Neural progenitor cell (in vitro differentiated cells): ENCODE data around the gene PHF10. TPM values are rescaled to one million over a fixed set of nuclear protein-coding genes. Genes with fewer than 3 reads are reported as not detected.

Experiments
- DNase-seq: peaks from one replicate; pipeline ENCODE4 v3.0.0-alpha.2; 2016; ENCODE audit warnings: low spot score
- H2AFZ ChIP-seq: fragments of 200-600 bp; sonication (generic); replicated peaks from 2 replicates; pipeline ENCODE4 v1.6.1; 2016; ENCODE audit warnings: antibody characterized with exemption
- H3F3A ChIP-seq: fragments of 200-600 bp; sonication (generic); 2 replicates; pipeline ENCODE4 v1.6.1; 2016; ENCODE audit warnings: antibody characterized with exemption, low read depth
- H3K27ac ChIP-seq: fragments of 200-600 bp; sonication (generic); 2 replicates; pipeline ENCODE4 v1.5.1; 2016; ENCODE audit warnings: mild to moderate bottlenecking
- H3K27me3 ChIP-seq: fragments of 200-600 bp; sonication (generic); 2 replicates; pipeline ENCODE4 v1.6.1; 2016; ENCODE audit warnings: mild to moderate bottlenecking, moderate library complexity
- H3K36me3 ChIP-seq: fragments of 200-600 bp; sonication (generic); 2 replicates; pipeline ENCODE4 v1.5.1; 2016
- H3K4me1 ChIP-seq: fragments of 200-600 bp; sonication (generic); 2 replicates; pipeline ENCODE4 v1.6.1; 2016; ENCODE audit warnings: mixed run types
- H3K4me2 ChIP-seq: fragments of 200-600 bp; sonication (generic); 2 replicates; pipeline ENCODE4 v1.6.1; 2016
- H3K4me3 ChIP-seq: fragments of 200-600 bp; sonication (generic); 2 replicates; pipeline ENCODE4 v1.5.1; 2016
- H3K79me2 ChIP-seq: fragments of 200-600 bp; sonication (generic); 2 replicates; pipeline ENCODE4 v1.6.1; 2016; ENCODE audit warnings: low read depth
- H3K9ac ChIP-seq: fragments of 200-600 bp; sonication (generic); 2 replicates; pipeline ENCODE4 v1.6.1; 2016
- H3K9me3 ChIP-seq: fragments of 200-600 bp; sonication (generic); 2 replicates; pipeline ENCODE4 v1.5.1; 2016; ENCODE audit warnings: low read depth
- H4K20me1 ChIP-seq: fragments of 200-600 bp; sonication (generic); 2 replicates; pipeline ENCODE4 v1.6.1; 2016; ENCODE audit warnings: low read depth
- H3K27ac Mint-ChIP-seq: 3 replicates; pipeline ENCODE4 v1.8.0; 2021; ENCODE audit warnings: mixed read lengths
- H3K27me3 Mint-ChIP-seq: 2 replicates; pipeline ENCODE4 v1.8.0; 2022; ENCODE audit warnings: low read depth, mild to moderate bottlenecking, inconsistent platforms, moderate library complexity, mixed read lengths; ENCODE audit not compliant: insufficient read depth
- H3K36me3 Mint-ChIP-seq: 3 replicates; pipeline ENCODE4 v1.8.0; 2021; ENCODE audit warnings: mixed read lengths
- H3K4me1 Mint-ChIP-seq: 3 replicates; pipeline ENCODE4 v1.8.0; 2021; ENCODE audit warnings: mixed read lengths
- H3K4me3 Mint-ChIP-seq: 3 replicates; pipeline ENCODE4 v1.8.0; 2021; ENCODE audit warnings: mild to moderate bottlenecking, moderate library complexity, mixed read lengths
- H3K9me3 Mint-ChIP-seq: 3 replicates; pipeline ENCODE4 v1.8.0; 2020; ENCODE audit warnings: mixed read lengths
- EZH2 ChIP-seq: fragments of 200-600 bp; sonication (generic); IDR thresholded peaks from 2 replicates; pipeline ENCODE4 v1.6.1; 2017; ENCODE audit warnings: antibody characterized with exemption, mild to moderate bottlenecking, moderate library complexity
- EZH2phosphoT487 ChIP-seq: fragments of 200-600 bp; sonication (generic); IDR thresholded peaks from 2 replicates; pipeline ENCODE4 v1.6.1; 2017; ENCODE audit warnings: antibody characterized with exemption
- total RNA-seq: library from RNA; depleted of rRNA; stranded (reverse); fragments of >200 nt; gene quantifications from 2 replicates; pipeline ENCODE4 v1.2.3, GENCODE V29; 2015; ENCODE audit warnings: low replicate concordance
- TF ChIP-seq, protein P1 (sequence below): fragments of 200-600 bp; sonication (generic); IDR thresholded peaks from 2 replicates; pipeline ENCODE4 v1.5.1; 2017; ENCODE audit warnings: antibody characterized with exemption, mild to moderate bottlenecking

The PHF10 gene
- total RNA-seq, 1 donor from 2014 or later = 43.0 TPM

- H2AFZ ChIP-seq = peak overlapping the region; percentile 34
- no peaks in the 10 kb centered on the region for H3K36me3 ChIP-seq
- no peak overlapping the region for H3K9ac ChIP-seq
- H3K4me1 ChIP-seq = no peaks in the 10 kb centered on the region
- H3K27me3 ChIP-seq = no peaks in the 10 kb centered on the region
- TF ChIP-seq EZH2phosphoT487 = no peak
- no peak for TF ChIP-seq EZH2
- TF ChIP-seq, protein P1, sequence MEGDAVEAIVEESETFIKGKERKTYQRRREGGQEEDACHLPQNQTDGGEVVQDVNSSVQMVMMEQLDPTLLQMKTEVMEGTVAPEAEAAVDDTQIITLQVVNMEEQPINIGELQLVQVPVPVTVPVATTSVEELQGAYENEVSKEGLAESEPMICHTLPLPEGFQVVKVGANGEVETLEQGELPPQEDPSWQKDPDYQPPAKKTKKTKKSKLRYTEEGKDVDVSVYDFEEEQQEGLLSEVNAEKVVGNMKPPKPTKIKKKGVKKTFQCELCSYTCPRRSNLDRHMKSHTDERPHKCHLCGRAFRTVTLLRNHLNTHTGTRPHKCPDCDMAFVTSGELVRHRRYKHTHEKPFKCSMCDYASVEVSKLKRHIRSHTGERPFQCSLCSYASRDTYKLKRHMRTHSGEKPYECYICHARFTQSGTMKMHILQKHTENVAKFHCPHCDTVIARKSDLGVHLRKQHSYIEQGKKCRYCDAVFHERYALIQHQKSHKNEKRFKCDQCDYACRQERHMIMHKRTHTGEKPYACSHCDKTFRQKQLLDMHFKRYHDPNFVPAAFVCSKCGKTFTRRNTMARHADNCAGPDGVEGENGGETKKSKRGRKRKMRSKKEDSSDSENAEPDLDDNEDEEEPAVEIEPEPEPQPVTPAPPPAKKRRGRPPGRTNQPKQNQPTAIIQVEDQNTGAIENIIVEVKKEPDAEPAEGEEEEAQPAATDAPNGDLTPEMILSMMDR = no peak
- Mint-ChIP-seq H3K9me3 (peaks cover 3% of the 10 kb centered on the region), H3K27ac (no peak overlapping the region), H3K4me1 (peaks cover 3% of the 10 kb centered on the region), H3K27me3 (peaks cover 3% of the 10 kb centered on the region), H3K4me3 (no peak overlapping the region), H3K36me3 (no peaks in the 10 kb centered on the region)
- no peaks in the 10 kb centered on the region for H3K79me2 ChIP-seq
- H4K20me1 ChIP-seq = no peaks in the 10 kb centered on the region
- H3K9me3 ChIP-seq = no peaks in the 10 kb centered on the region
- H3K4me2 ChIP-seq = no peak overlapping the region
- H3K4me3 ChIP-seq = no peak overlapping the region
- no peak for DNase-seq
- H3F3A ChIP-seq = no peaks in the 10 kb centered on the region
- no peak overlapping the region for H3K27ac ChIP-seq
Observed at GRCh38 chr6:169738204-169738975, 14.1 kb upstream of the PHF10 start.

DNA sequence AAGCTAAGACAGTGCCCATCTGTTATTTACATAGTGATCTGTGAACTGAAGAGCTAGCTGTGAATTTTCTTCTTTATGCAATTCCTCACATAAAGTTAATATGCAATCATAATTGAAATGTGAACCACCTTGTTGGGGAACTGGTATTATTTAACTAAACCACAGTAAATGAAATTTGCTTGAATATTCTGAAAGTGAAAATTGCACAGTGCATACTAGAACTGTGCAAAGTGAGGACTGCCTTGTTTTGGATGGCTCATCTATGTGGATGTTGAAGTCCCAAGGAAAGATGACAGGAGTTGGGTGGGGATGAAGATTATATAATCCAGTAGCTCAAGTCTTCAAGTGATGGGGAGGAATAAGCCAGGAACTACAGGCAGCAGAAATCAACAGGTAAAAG is 5.7 kb upstream of the PHF10 start:
- H3K9ac ChIP-seq = no peak overlapping the region
- no peaks in the 10 kb centered on the region for H3K36me3 Mint-ChIP-seq
- H3K4me1 Mint-ChIP-seq = peaks cover 20% of the 10 kb centered on the region
- H3K27ac ChIP-seq = no peak overlapping the region
- peaks cover 8% of the 10 kb centered on the region for H4K20me1 ChIP-seq
- no peaks in the 10 kb centered on the region for H3K36me3 ChIP-seq
- peaks cover 16% of the 10 kb centered on the region for H3K79me2 ChIP-seq
- no peak for DNase-seq
- peaks cover 15% of the 10 kb centered on the region for H3F3A ChIP-seq
- no peak overlapping the region for H2AFZ ChIP-seq
- no peaks in the 10 kb centered on the region for H3K27me3 ChIP-seq
- H3K4me1 ChIP-seq = peaks cover 11% of the 10 kb centered on the region
- no peak overlapping the region for H3K27ac Mint-ChIP-seq
- H3K9me3 ChIP-seq = no peaks in the 10 kb centered on the region
- H3K27me3 Mint-ChIP-seq = peaks cover 8% of the 10 kb centered on the region
- TF ChIP-seq, protein P1 = no peak
- TF ChIP-seq EZH2 (no peak), EZH2phosphoT487 (no peak)
- H3K4me3 Mint-ChIP-seq = no peak overlapping the region
- peaks cover 5% of the 10 kb centered on the region for H3K9me3 Mint-ChIP-seq
- no peak overlapping the region for H3K4me2 ChIP-seq
- no peak overlapping the region for H3K4me3 ChIP-seq

DNA sequence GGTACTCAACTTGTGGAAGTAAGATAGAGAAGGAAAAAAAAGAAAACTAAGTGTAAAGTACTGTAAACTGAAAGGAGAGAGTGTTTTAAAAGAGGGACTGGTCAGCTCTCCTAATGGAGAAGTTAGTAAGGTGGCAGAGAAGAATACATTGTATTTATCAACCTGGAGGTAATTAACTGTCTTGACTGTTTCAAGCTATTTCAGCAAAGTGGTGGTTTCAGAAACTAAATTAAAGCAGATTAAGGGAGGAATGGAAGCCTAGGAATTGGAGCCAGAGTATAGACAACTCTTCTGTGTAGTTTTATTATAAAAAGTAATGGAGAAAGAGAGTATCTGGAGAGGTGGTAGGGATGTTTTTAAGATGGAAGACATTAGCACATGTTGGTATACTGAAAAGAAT is 2.7 kb upstream of the PHF10 start:
- Histone ChIP-seq H3K4me3 (no peak overlapping the region), H3K36me3 (no peaks in the 10 kb centered on the region), H3K79me2 (peaks cover 32% of the 10 kb centered on the region), H3K4me1 (peaks cover 23% of the 10 kb centered on the region), H3K4me2 (no peak overlapping the region), H3K27me3 (no peaks in the 10 kb centered on the region), H3K9me3 (no peaks in the 10 kb centered on the region), H4K20me1 (peaks cover 23% of the 10 kb centered on the region), H2AFZ (no peak overlapping the region), H3F3A (peaks cover 31% of the 10 kb centered on the region), H3K27ac (no peak overlapping the region), H3K9ac (no peak overlapping the region)
- TF ChIP-seq EZH2phosphoT487 (no peak), EZH2 (no peak)
- TF ChIP-seq, protein P1 = no peak
- H3K27me3 Mint-ChIP-seq = peaks cover 11% of the 10 kb centered on the region
- peaks cover 27% of the 10 kb centered on the region for H3K4me1 Mint-ChIP-seq
- peaks cover 2% of the 10 kb centered on the region for H3K9me3 Mint-ChIP-seq
- H3K27ac Mint-ChIP-seq = no peak overlapping the region
- no peaks in the 10 kb centered on the region for H3K36me3 Mint-ChIP-seq
- H3K4me3 Mint-ChIP-seq = no peak overlapping the region
- DNase-seq = no peak
